ENCODE results near the gene RNF7. TPM values are rescaled to one million over a fixed set of nuclear protein-coding genes. Genes with fewer than 3 reads are reported as not detected.
"Not testable (repeated sequence)": the region's sequence is repeated elsewhere in the genome, so short reads cannot be mapped to it uniquely, and the experiment has no call there.

RNF7 gene
- total RNA-seq, 4 donors from 2014 or later: 59.2 to 91.8 (median 70.7) TPM

DNA sequence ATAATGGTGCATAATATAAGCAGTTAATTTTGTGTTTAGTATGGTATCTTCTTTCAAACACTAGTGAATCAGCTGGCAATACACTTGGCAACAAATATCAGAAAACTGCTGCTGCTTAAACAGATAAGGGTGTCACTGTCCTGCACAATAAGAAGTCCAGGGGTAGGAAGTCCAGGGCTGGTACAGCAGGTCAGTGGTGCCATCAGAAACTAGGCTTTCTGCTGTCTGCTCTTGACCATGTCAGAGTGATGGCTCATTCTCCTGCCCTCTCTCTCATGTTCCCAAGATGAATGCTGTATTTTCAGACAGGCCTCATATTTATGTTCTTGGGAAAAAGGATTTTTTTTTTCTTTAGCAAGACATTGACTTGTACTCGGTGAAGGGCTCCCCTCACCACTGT is 15.9 kb downstream of the RNF7 start:
- H3K27me3 ChIP-seq: no peaks in the 10 kb centered on the region
- DNase-seq: no peak
- TF ChIP-seq, protein P1, sequence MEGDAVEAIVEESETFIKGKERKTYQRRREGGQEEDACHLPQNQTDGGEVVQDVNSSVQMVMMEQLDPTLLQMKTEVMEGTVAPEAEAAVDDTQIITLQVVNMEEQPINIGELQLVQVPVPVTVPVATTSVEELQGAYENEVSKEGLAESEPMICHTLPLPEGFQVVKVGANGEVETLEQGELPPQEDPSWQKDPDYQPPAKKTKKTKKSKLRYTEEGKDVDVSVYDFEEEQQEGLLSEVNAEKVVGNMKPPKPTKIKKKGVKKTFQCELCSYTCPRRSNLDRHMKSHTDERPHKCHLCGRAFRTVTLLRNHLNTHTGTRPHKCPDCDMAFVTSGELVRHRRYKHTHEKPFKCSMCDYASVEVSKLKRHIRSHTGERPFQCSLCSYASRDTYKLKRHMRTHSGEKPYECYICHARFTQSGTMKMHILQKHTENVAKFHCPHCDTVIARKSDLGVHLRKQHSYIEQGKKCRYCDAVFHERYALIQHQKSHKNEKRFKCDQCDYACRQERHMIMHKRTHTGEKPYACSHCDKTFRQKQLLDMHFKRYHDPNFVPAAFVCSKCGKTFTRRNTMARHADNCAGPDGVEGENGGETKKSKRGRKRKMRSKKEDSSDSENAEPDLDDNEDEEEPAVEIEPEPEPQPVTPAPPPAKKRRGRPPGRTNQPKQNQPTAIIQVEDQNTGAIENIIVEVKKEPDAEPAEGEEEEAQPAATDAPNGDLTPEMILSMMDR (IDR thresholded peaks at IDR 0.05): no peak
- no peak for TF ChIP-seq POLR2A (IDR thresholded peaks at IDR 0.05)
- no peak overlapping the region for H3K27ac ChIP-seq
- no peaks in the 10 kb centered on the region for H3K4me1 ChIP-seq
- no peaks in the 10 kb centered on the region for H3K36me3 ChIP-seq
- no peaks in the 10 kb centered on the region for H3K9me3 ChIP-seq
- intact Hi-C loops (cut with DNase I; ENCODE audit: low total_unique reads): no loop called here
- no peak overlapping the region for H3K4me3 ChIP-seq

DNA sequence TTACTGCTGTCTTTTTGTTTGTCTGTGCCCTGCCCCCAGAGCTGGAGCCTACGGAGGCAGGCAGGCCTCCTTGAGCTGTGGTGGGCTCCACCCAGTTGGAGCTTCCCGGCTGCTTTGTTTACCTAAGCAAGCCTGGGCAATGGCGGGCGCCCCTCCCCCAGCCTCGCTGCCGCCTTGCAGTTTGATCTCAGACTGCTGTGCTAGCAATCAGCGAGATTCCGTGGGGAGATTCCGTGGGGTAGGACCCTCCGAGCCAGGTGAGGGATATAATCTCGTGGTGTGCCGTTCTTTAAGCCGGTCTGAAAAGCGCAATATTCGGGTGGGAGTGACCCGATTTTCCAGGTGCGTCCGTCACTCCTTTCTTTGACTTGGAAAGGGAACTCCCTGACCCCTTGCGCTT is 24.5 kb downstream of the RNF7 start:
- H3K4me1 ChIP-seq; intact Hi-C loops (cut with DNase I; ENCODE audit: low total_unique reads); DNase-seq; H3K9me3 ChIP-seq; H3K27me3 ChIP-seq; H3K27ac ChIP-seq; H3K36me3 ChIP-seq; H3K4me3 ChIP-seq: not testable (repeated sequence)

DNA sequence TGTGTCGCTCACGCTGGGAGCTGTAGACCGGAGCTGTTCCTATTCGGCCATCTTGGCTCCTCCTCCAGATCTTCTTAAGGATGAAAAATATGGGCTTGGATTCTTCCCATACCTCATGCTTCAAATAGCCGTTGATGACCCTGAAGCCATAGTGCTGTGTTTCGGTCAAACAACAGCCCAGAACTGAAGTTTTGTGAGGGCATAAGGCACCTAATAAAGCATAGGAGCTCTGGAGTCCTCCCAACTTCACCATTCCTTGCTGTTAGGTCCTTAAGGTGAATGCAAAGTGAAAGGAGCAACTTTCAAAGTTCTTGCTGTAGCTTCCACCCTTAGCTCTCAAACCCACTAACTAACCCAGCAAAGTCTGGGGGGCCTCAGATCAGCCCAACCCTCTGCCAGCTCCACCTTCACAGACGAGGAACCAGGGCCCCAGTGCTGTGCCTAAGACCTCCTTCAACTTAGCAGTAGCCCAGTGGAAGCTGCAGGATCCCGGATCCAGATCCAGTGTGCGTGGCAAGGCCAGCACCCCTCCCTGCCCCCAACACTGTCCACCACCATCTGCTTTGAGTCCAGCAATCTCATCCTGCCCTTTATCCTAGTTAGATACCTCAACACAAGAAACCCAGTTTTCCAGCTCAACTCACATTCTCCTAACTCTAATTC is 25.1 kb downstream of the RNF7 start, which contains the start of gene GRK7:
TSS of gene GRK7 (plus strand) at position 321 of the 663 bp plus-strand sequence. CDS start 14,877 bp downstream, outside the sequence.
- H3K36me3 ChIP-seq: no peaks in the 10 kb centered on the region
- TF ChIP-seq POLR2A (IDR thresholded peaks at IDR 0.05): no peak
- TF ChIP-seq, protein P1 (IDR thresholded peaks at IDR 0.05): no peak
- H3K4me3 ChIP-seq: no peak within 1 kb of the TSS
- no peaks in the 10 kb centered on the region for H3K4me1 ChIP-seq
- H3K27ac ChIP-seq: no peak within 1 kb of the TSS
- intact Hi-C loops (cut with DNase I; ENCODE audit: low total_unique reads): no loop called here
- H3K9me3 ChIP-seq: no peaks in the 10 kb centered on the region
- no peak for DNase-seq
- no peaks in the 10 kb centered on the region for H3K27me3 ChIP-seq

- H3K4me3 ChIP-seq: no peak overlapping the region
- no peaks in the 10 kb centered on the region for H3K4me1 ChIP-seq
- H3K9me3 ChIP-seq: no peaks in the 10 kb centered on the region
- intact Hi-C loops (cut with DNase I; ENCODE audit: low total_unique reads): no loop called here
- no peak for DNase-seq
- no peak overlapping the region for H3K27ac ChIP-seq
- no peaks in the 10 kb centered on the region for H3K36me3 ChIP-seq
- H3K27me3 ChIP-seq: no peaks in the 10 kb centered on the region
- TF ChIP-seq, protein P1 (IDR thresholded peaks at IDR 0.05): no peak
- TF ChIP-seq POLR2A (IDR thresholded peaks at IDR 0.05): no peak
Measured at GRCh38 chr3:141764045-141764444, 25.9 kb downstream of the RNF7 start.

- H3K27ac ChIP-seq: no peak overlapping the region
- TF ChIP-seq POLR2A (IDR thresholded peaks at IDR 0.05): no peak
- TF ChIP-seq, protein P1 (IDR thresholded peaks at IDR 0.05): no peak
- no peaks in the 10 kb centered on the region for H3K4me1 ChIP-seq
- H3K4me3 ChIP-seq: no peak overlapping the region
- intact Hi-C loops (cut with DNase I; ENCODE audit: low total_unique reads): no loop called here
- no peaks in the 10 kb centered on the region for H3K36me3 ChIP-seq
- no peaks in the 10 kb centered on the region for H3K27me3 ChIP-seq
- H3K9me3 ChIP-seq: no peaks in the 10 kb centered on the region
- DNase-seq: no peak
Measured at GRCh38 chr3:141764465-141764864, 26.4 kb downstream of the RNF7 start.
